Upper lobe of left lung (tissue), 6 donors: ENCODE measurements around the gene LRRC30. TPM values are rescaled to one million over a fixed set of nuclear protein-coding genes. Genes with fewer than 3 reads are reported as not detected.
A peak's percentile ranks its signal among the peaks of the same experiment; 100 is the strongest.
"Not testable (repeated sequence)": the region's sequence is repeated elsewhere in the genome, so short reads cannot be mapped to it uniquely, and the experiment has no call there.

Source experiments
- ATAC-seq, 2 donors: fragments of 200-7000 bp; cut with Tn5 transposase; one replicate each; pipeline ENCODE4 v1.9.1; 2022; ENCODE audit warnings: mild to moderate bottlenecking in 2 of 2, moderate library complexity in 2 of 2; ENCODE audit not compliant: low FRiP score in 2 of 2
- DNase-seq, 2 donors: peaks; one replicate each; pipeline ENCODE4 v3.0.0-alpha.2; 2019 to 2020
- H3K27ac ChIP-seq, 4 donors: fragments of 200-600 bp; sonication (generic); one replicate each; pipeline ENCODE4 v1.5.1; 2016 to 2019
- H3K27me3 ChIP-seq, 4 donors: fragments of 200-600 bp; sonication (generic); one replicate each; pipeline ENCODE4 v1.5.1; 2017 to 2019
- H3K36me3 ChIP-seq, 4 donors: fragments of 200-600 bp; sonication (generic); one replicate each; pipeline ENCODE4 v1.5.1; 2016 to 2019
- H3K4me1 ChIP-seq, 4 donors: fragments of 200-600 bp; sonication (generic); one replicate each; pipeline ENCODE4 v1.5.1; 2018 to 2019
- H3K4me3 ChIP-seq, 4 donors: fragments of 200-600 bp; sonication (generic); one replicate each; pipeline ENCODE4 v1.5.1; 2017 to 2019; ENCODE audit warnings: mild to moderate bottlenecking in 2 of 4, moderate library complexity in 1 of 4
- H3K9me3 ChIP-seq, 4 donors: fragments of 200-600 bp; sonication (generic); one replicate each; pipeline ENCODE4 v1.5.1; 2018 to 2019
- CTCF ChIP-seq, 6 experiments: fragments of 450-650 bp in 4 of 6; fragments of 200-600 bp in 2 of 6; sonication (generic) in 2 of 6; IDR thresholded peaks; one replicate each; pipeline ENCODE4 v1.5.1; 2016 to 2019; ENCODE audit warnings: antibody characterized with exemption in 6 of 6
- EP300 ChIP-seq, 4 donors: sonication (generic); formaldehyde crosslinking; IDR thresholded peaks; one replicate each; pipeline ENCODE4 v1.5.1; 2017; ENCODE audit warnings: antibody characterized with exemption in 4 of 4, control low read depth in 2 of 4
- POLR2A ChIP-seq, 4 donors: fragments of 450-650 bp; IDR thresholded peaks; one replicate each; pipeline ENCODE4 v1.5.1; 2016 to 2017; ENCODE audit warnings: antibody characterized with exemption in 4 of 4, mild to moderate bottlenecking in 2 of 4
- POLR2AphosphoS5 ChIP-seq, 2 donors: sonication (generic); formaldehyde crosslinking; IDR thresholded peaks; one replicate each; pipeline ENCODE4 v1.5.1; 2017; ENCODE audit warnings: antibody characterized with exemption in 2 of 2
- WGBS, 2 donors: methylation state at CpG; one replicate each; pipeline ENCODE4 v1.1.5; 2017 to 2018; 5-methylcytosine and 5-hydroxymethylcytosine counted together
- total RNA-seq, 6 donors: library from RNA; depleted of rRNA in 4 of 6; stranded (reverse); fragments of >200 nt in 4 of 6; gene quantifications; one replicate each; pipeline versions ENCODE4 v1.1.0 to v1.2.1, GENCODE V29; 2016 to 2021
- donor health status: DM: no; HTN: no; CAD: no; lungs with moderate emphysema.
- donor health status: DM: no; HTN: yes; CAD: no; lungs with severe emphysema.

Gene LRRC30
- total RNA-seq, 6 donors from 2014 or later: not detected

DNA sequence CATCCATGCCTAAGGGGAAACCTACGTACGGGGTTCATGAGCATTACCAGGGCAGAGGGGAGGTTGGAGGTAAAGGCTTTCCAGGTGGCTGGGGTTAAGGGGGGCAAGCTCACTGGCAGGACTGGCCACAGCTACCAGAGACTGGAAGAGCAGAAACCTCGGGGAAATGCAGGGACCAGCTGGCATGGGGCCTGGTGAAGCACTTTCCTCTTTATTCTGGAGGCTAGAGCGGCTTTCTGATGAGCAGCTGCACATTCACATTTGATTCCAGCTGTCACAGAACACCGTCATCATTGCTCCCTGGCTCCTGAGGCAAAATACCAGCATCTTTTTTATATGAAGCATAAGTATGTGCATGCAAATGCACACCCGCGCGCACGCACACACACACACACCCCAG, 28.7 kb upstream of the LRRC30 start:
- Histone ChIP-seq H3K27ac (peak overlapping the region in 3 of 4 donors; percentile 5 to 52 (median 44)), H3K27me3 (no peaks in the 10 kb centered on the region), H3K4me3 (no peak overlapping the region), H3K4me1 (peaks cover 9 to 25% (median 11%) of the 10 kb centered on the region in 4 donors), H3K36me3 (no peaks in the 10 kb centered on the region), H3K9me3 (no peaks in the 10 kb centered on the region)
- TF ChIP-seq EP300 (IDR thresholded peaks at IDR 0.05) (no peak), CTCF (IDR thresholded peaks at IDR 0.05) (no peak)
- 63 to 69% methylated on average over 8 to 9 of the region's 9 CpGs for WGBS, 2 donors
- ATAC-seq: peak in 1 of 2 donors; percentile 50
- no peak for DNase-seq

DNA sequence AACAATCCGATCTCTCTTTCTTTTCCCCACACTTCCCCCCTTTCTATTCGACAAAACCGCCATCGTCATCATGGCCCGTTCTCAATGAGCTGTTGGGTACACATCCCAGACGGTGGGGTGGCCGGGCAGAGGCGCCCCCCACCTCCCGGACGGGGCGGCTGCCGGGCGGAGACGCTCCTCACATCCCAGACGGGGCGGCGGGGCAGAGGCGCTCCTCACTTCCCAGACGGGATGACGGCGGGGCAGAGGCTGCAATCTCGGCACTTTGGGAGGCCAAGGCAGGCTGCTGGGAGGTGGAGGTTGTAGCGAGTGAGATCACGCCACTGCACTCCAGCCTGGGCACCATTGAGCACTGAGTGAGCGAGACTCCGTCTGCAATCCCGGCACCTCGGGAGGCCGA, 27.3 kb upstream of the LRRC30 start:
- DNase-seq: peak in 1 of 2 donors; percentile 78
- not testable (repeated sequence) for H3K36me3 ChIP-seq, H3K27ac ChIP-seq, H3K4me3 ChIP-seq, H3K27me3 ChIP-seq, ATAC-seq, H3K9me3 ChIP-seq
- peaks cover 9 to 25% (median 11%) of the 10 kb centered on the region in 4 donors for H3K4me1 ChIP-seq
- 73 to 87% methylated on average over 24 to 29 of the region's 29 CpGs for WGBS, 2 donors

- TF ChIP-seq POLR2A (IDR thresholded peaks at IDR 0.05): no peak
- no peak for TF ChIP-seq CTCF (IDR thresholded peaks at IDR 0.05)
- TF ChIP-seq EP300 (IDR thresholded peaks at IDR 0.05): no peak
- no peak for TF ChIP-seq POLR2AphosphoS5 (IDR thresholded peaks at IDR 0.05)
- Histone ChIP-seq H3K4me3 (no peak overlapping the region), H3K27me3 (no peaks in the 10 kb centered on the region), H3K36me3 (no peaks in the 10 kb centered on the region), H3K9me3 (no peaks in the 10 kb centered on the region), H3K27ac (peak overlapping the region in 3 of 4 donors; percentile 34 to 60 (median 41)), H3K4me1 (peaks cover 9 to 25% (median 11%) of the 10 kb centered on the region in 4 donors)
- DNase-seq (no peak), ATAC-seq (peak in 1 of 2 donors; percentile 55)
Observed at GRCh38 chr18:7205346-7205745, 25.5 kb upstream of the LRRC30 start.

GRCh38 chr18:7206217-7206616, 24.7 kb upstream of the LRRC30 start:
- H3K4me1 ChIP-seq: peaks cover 7 to 25% (median 10%) of the 10 kb centered on the region in 4 donors
- no peaks in the 10 kb centered on the region for H3K9me3 ChIP-seq
- H3K27me3 ChIP-seq: no peaks in the 10 kb centered on the region
- H3K4me3 ChIP-seq: no peak overlapping the region
- no peak overlapping the region for H3K27ac ChIP-seq
- H3K36me3 ChIP-seq: no peaks in the 10 kb centered on the region
- no peak for TF ChIP-seq POLR2A (IDR thresholded peaks at IDR 0.05)
- no peak for TF ChIP-seq POLR2AphosphoS5 (IDR thresholded peaks at IDR 0.05)
- no peak for TF ChIP-seq CTCF (IDR thresholded peaks at IDR 0.05)
- TF ChIP-seq EP300 (IDR thresholded peaks at IDR 0.05): no peak
- ATAC-seq (no peak), DNase-seq (no peak)
- 77 to 85% methylated on average over 6 of the region's 6 CpGs for WGBS, 2 donors

DNA sequence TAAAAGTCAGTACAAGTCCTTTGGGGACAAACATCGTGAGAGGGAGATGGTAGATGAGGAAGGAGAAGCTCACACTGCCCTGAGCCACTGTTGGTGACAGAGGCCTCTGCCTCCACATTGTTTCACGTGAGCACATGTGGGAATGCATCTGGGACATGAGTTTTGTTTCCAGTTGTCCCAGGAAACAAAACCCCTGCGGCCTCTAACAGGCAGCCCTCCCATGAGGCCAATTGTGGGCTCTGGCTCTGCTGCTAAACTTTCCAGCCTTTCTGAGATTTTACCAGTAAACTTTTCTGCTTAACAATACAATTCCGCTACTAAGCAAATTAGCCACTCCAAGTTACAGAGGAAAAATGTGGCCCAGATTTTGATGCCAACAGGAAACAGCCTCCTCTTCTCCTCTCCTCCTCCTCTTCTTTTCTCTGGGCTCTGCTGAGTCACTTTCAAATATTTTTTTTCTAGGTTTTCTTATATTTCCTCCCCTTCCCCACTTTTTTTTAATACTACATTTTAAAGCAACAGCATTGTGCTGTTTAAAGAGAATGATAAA, 23.4 kb upstream of the LRRC30 start:
- no peaks in the 10 kb centered on the region for H3K36me3 ChIP-seq
- H3K4me3 ChIP-seq: no peak overlapping the region
- 62 to 66% methylated on average over 4 of the region's 4 CpGs for WGBS, 2 donors
- TF ChIP-seq EP300 (IDR thresholded peaks at IDR 0.05) (no peak), POLR2AphosphoS5 (IDR thresholded peaks at IDR 0.05) (no peak), CTCF (IDR thresholded peaks at IDR 0.05) (no peak), POLR2A (IDR thresholded peaks at IDR 0.05) (no peak)
- peak overlapping the region in 2 of 4 donors; percentile 40 to 53 for H3K27ac ChIP-seq
- no peaks in the 10 kb centered on the region for H3K27me3 ChIP-seq
- no peak for ATAC-seq
- DNase-seq: no peak
- peaks cover 7 to 19% (median 10%) of the 10 kb centered on the region in 4 donors for H3K4me1 ChIP-seq
- no peaks in the 10 kb centered on the region for H3K9me3 ChIP-seq
